Fibroblast of lung (primary cell): ENCODE data around the gene CDH4. TPM values are rescaled to one million over a fixed set of nuclear protein-coding genes. Genes with fewer than 3 reads are reported as not detected.

ENCODE experiments used
- DNase-seq, 2 donors: peaks; one replicate each; pipeline versions ENCODE4 v3.0.0 to v3.0.0-alpha.2; 2010; ENCODE audit warnings: low read depth in 2 of 2
- H2AFZ ChIP-seq: 2 replicates; pipeline ENCODE4 v1.5.1; 2012; ENCODE audit warnings: low read length, control low read depth, inconsistent platforms
- H3K27ac ChIP-seq: 2 replicates; pipeline ENCODE4 v1.5.1; 2011; ENCODE audit warnings: low read length, control low read depth; ENCODE audit not compliant: insufficient read depth
- H3K27me3 ChIP-seq: 2 replicates; pipeline ENCODE4 v1.5.1; 2011; ENCODE audit warnings: mild to moderate bottlenecking, low read length; ENCODE audit not compliant: control insufficient read depth, insufficient read depth
- H3K36me3 ChIP-seq: 2 replicates; pipeline ENCODE4 v1.5.1; 2011; ENCODE audit warnings: low read length; ENCODE audit not compliant: control insufficient read depth, insufficient read depth
- H3K4me1 ChIP-seq: 2 replicates; pipeline ENCODE4 v1.5.1; 2011; ENCODE audit warnings: low read length; ENCODE audit not compliant: control insufficient read depth, insufficient read depth; ENCODE audit errors: extremely low read depth
- H3K4me2 ChIP-seq: 2 replicates; pipeline ENCODE4 v1.5.1; 2011; ENCODE audit warnings: low read length, control low read depth; ENCODE audit not compliant: insufficient read depth; ENCODE audit errors: extremely low read depth
- H3K4me3 ChIP-seq, 4 experiments: fragments of 200-600 bp in 1 of 4; sonication (generic) in 1 of 4; replicated peaks in 1 of 4; 2 replicates each; pipeline ENCODE4 v1.5.1; 2011 to 2016; ENCODE audit warnings: low read length in 4 of 4, low read depth in 3 of 4, mild to moderate bottlenecking in 3 of 4, control low read depth in 2 of 4, inconsistent platforms in 1 of 4, mixed read lengths in 1 of 4; ENCODE audit not compliant: insufficient read depth in 1 of 4; ENCODE audit errors: control extremely low read depth in 1 of 4
- H3K79me2 ChIP-seq: 2 replicates; pipeline ENCODE4 v1.5.1; 2012; ENCODE audit warnings: mild to moderate bottlenecking, low read length, inconsistent platforms; ENCODE audit not compliant: control insufficient read depth, insufficient read depth
- H3K9ac ChIP-seq: 2 replicates; pipeline ENCODE4 v1.5.1; 2011; ENCODE audit warnings: mild to moderate bottlenecking, low read length, control low read depth; ENCODE audit not compliant: insufficient read depth
- H3K9me3 ChIP-seq: 2 replicates; pipeline ENCODE4 v1.5.1; 2012; ENCODE audit warnings: low read depth, low read length; ENCODE audit not compliant: control insufficient read depth, insufficient read depth
- H4K20me1 ChIP-seq: 2 replicates; pipeline ENCODE4 v1.5.1; 2011; ENCODE audit warnings: low read length; ENCODE audit not compliant: control insufficient read depth, insufficient read depth; ENCODE audit errors: extremely low read depth
- EZH2 ChIP-seq: IDR thresholded peaks from 2 replicates; pipeline ENCODE4 v1.5.1; 2012; ENCODE audit warnings: low read length, control low read depth, mild to moderate bottlenecking; ENCODE audit errors: missing control alignments
- polyA plus RNA-seq, 2 donors: library from polyadenylated mRNA; depleted of rRNA in 1 of 2; stranded (reverse) in 1 of 2; unstranded in 1 of 2; fragments of >200 nt; gene quantifications; 2 replicates each; pipeline ENCODE4 v1.2.1, GENCODE V29; 2011 to 2012; ENCODE audit warnings: missing spikeins in 1 of 2
- total RNA-seq: library from RNA; depleted of rRNA; stranded (reverse); fragments of >200 nt; gene quantifications from 2 replicates; pipeline ENCODE4 v1.2.1, GENCODE V29; 2014
- TF ChIP-seq, protein P1 (sequence below), 2 donors: IDR thresholded peaks in 1 of 2; conservative IDR thresholded peaks in 1 of 2; 1 replicate in 1 of 2; 2 replicates in 1 of 2; pipeline ENCODE4 v1.5.1; 2011 to 2012; ENCODE audit warnings: low read length in 2 of 2, control low read depth in 1 of 2, inconsistent platforms in 1 of 2, low read depth in 1 of 2, mild to moderate bottlenecking in 1 of 2

Gene CDH4
- total and polyA plus RNA-seq, 2 donors (not counting 1 experiment from before 2014, with no cell fraction given): 4.8 to 6.8 TPM

DNA sequence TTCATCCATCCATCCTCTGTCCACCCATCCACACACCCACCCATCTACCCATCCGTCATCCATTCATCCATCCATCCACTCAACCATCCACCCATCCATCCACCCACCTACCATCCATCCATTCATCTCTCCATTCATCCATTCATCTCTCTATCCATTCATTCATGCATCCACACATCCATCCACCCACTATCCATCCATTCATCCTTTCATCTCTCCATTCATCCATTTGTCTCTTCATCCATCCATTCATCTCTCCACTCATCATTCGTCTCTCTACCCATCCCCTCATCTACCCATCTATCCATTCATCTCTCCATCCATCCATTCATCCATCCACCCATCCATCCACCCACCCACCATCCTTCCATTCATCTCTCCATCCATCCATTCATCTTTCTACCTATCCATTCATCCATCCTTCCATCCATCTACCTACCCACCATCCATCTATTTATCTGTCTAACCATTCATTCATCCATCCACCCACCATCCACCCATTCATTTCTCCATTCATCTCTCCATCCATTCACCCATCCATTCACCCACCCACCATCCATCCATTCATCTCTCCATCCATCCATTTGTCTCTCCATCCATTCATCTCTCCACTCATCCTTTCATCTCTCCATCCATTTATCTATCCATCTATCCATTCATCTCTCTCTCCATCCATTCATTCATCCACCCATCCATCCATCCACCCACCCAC, 538.2 kb downstream of the CDH4 start:
- Histone ChIP-seq H4K20me1 (no peaks in the 10 kb centered on the region), H3K4me3 (no peak overlapping the region), H3K27me3 (no peaks in the 10 kb centered on the region), H2AFZ (no peak overlapping the region), H3K9me3 (no peaks in the 10 kb centered on the region), H3K79me2 (no peaks in the 10 kb centered on the region), H3K4me1 (no peaks in the 10 kb centered on the region), H3K9ac (no peak overlapping the region), H3K36me3 (no peaks in the 10 kb centered on the region), H3K27ac (no peak overlapping the region), H3K4me2 (no peak overlapping the region)
- no peak for TF ChIP-seq EZH2
- TF ChIP-seq, protein P1, sequence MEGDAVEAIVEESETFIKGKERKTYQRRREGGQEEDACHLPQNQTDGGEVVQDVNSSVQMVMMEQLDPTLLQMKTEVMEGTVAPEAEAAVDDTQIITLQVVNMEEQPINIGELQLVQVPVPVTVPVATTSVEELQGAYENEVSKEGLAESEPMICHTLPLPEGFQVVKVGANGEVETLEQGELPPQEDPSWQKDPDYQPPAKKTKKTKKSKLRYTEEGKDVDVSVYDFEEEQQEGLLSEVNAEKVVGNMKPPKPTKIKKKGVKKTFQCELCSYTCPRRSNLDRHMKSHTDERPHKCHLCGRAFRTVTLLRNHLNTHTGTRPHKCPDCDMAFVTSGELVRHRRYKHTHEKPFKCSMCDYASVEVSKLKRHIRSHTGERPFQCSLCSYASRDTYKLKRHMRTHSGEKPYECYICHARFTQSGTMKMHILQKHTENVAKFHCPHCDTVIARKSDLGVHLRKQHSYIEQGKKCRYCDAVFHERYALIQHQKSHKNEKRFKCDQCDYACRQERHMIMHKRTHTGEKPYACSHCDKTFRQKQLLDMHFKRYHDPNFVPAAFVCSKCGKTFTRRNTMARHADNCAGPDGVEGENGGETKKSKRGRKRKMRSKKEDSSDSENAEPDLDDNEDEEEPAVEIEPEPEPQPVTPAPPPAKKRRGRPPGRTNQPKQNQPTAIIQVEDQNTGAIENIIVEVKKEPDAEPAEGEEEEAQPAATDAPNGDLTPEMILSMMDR (conservative IDR thresholded peaks at IDR 0.05 in 1 of 2, IDR thresholded peaks at IDR 0.05 in 1 of 2; ENCODE audit: low read depth in 1 of 2, low read length in 2 of 2): no peak
- no peak for DNase-seq

DNA sequence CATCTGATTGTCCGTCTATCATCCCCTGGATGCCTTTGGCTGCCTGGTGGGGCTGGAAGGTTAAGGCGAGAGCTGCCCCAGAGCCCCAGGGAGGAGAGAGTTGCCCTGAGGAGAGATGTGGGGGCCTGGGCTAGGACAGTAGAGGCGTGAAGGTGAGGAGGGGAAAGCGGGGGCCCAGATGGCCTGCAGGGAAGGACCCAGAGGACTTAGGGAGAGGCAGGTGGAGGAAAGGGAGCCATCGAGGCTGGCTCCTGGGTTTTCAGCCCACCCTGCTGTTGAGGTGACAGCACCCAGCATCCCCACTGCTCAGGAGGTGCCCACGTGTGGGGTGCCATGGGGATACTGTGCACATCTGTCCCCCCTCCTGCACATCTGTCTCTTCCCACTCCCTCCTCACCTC, 539.9 kb downstream of the CDH4 start:
- Histone ChIP-seq H4K20me1 (no peaks in the 10 kb centered on the region), H3K9me3 (no peaks in the 10 kb centered on the region), H3K79me2 (no peaks in the 10 kb centered on the region), H2AFZ (no peak overlapping the region), H3K36me3 (no peaks in the 10 kb centered on the region), H3K27ac (no peak overlapping the region), H3K4me1 (no peaks in the 10 kb centered on the region), H3K27me3 (no peaks in the 10 kb centered on the region), H3K4me3 (no peak overlapping the region), H3K9ac (no peak overlapping the region), H3K4me2 (no peak overlapping the region)
- no peak for DNase-seq
- TF ChIP-seq, protein P1 (conservative IDR thresholded peaks at IDR 0.05 in 1 of 2, IDR thresholded peaks at IDR 0.05 in 1 of 2; ENCODE audit: low read depth in 1 of 2, low read length in 2 of 2): no peak
- TF ChIP-seq EZH2: no peak

DNA sequence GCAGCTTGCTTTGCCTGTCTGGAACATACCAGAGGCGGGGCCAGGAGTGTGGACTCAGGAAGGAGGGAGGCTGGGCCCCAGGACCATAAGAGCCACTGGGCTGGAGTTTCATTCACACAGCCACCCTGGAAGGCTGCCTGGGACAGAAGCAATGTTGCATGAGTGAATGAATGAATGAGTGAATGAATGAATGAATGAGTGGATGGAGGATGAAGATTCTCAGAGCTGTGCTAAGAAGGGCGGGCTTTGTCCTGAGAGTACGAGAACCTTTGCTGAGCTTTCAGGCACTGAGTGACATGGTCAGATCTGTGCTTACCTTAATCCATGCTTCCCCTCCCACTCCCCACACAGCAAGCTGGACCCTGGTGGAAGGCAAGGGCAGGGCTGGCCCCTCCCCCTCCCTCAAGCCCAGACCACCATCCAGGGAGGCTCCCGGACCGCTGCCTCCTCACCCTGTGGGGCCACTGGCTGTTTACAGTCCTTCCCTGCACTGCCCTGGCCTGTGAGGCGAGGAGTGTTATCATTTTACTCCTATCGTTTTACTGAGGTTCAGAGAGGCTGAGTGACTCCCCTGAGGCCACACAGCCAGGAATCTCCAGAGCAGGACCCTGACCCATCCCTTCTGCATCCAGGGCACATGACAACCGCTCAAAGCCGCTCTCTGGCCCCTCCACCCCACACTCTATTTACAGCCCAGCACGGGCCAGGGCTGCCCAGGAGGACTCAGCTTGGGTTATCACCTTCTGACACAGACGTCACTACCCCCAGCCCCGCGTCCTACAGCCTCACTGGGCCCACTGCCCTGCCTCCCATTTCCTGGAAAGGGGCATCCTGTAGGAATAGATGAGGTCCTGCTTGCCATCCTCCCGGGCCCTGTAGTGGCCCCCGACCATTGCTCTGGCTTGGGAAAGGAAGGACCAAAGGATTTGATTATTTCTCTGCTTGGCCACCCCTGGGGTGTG, 543.9 kb downstream of the CDH4 start:
- Histone ChIP-seq H2AFZ (no peak overlapping the region), H3K4me3 (no peak overlapping the region), H3K36me3 (no peaks in the 10 kb centered on the region), H4K20me1 (no peaks in the 10 kb centered on the region), H3K27me3 (no peaks in the 10 kb centered on the region), H3K79me2 (no peaks in the 10 kb centered on the region), H3K9me3 (no peaks in the 10 kb centered on the region), H3K4me2 (no peak overlapping the region), H3K9ac (no peak overlapping the region), H3K4me1 (no peaks in the 10 kb centered on the region), H3K27ac (no peak overlapping the region)
- no peak for TF ChIP-seq EZH2
- TF ChIP-seq, protein P1 (conservative IDR thresholded peaks at IDR 0.05 in 1 of 2, IDR thresholded peaks at IDR 0.05 in 1 of 2; ENCODE audit: low read depth in 1 of 2, low read length in 2 of 2): no peak
- no peak for DNase-seq
